ENCODE data around the gene FAF2.
"Not testable (repeated sequence)": the region's sequence is repeated elsewhere in the genome, so short reads cannot be mapped to it uniquely, and the experiment has no call there.

Gene FAF2

GRCh38 chr5:176454724-176455394 lies 6.7 kb downstream of the FAF2 start:
- in situ Hi-C loops (cut with MboI; ENCODE audit: low sequenced_read_pairs) = no loop called here

- in situ Hi-C loops (cut with MboI; ENCODE audit: low sequenced_read_pairs) = no loop called here
Observed at GRCh38 chr5:176458904-176459561, 10.8 kb downstream of the FAF2 start.

- in situ Hi-C loops (cut with MboI; ENCODE audit: low sequenced_read_pairs) = no loop called here
Observed at GRCh38 chr5:176461349-176461748, 13.2 kb downstream of the FAF2 start.

- in situ Hi-C loops (cut with MboI; ENCODE audit: low sequenced_read_pairs) = no loop called here
Observed at GRCh38 chr5:176463113-176463764, 15.1 kb downstream of the FAF2 start.

GRCh38 chr5:176466245-176466871 lies 18.2 kb downstream of the FAF2 start:
- in situ Hi-C loops (cut with MboI; ENCODE audit: low sequenced_read_pairs) = no loop called here

GRCh38 chr5:176469296-176469695 lies 21.1 kb downstream of the FAF2 start:
- in situ Hi-C loops (cut with MboI; ENCODE audit: low sequenced_read_pairs) = no loop called here

- in situ Hi-C loops (cut with MboI; ENCODE audit: low sequenced_read_pairs) = no loop called here
Observed at GRCh38 chr5:176470539-176470938, 22.4 kb downstream of the FAF2 start.

GRCh38 chr5:176471098-176471497 lies 22.9 kb downstream of the FAF2 start:
- in situ Hi-C loops (cut with MboI; ENCODE audit: low sequenced_read_pairs) = no loop called here

GRCh38 chr5:176473335-176474006 lies 25.3 kb downstream of the FAF2 start:
- in situ Hi-C loops (cut with MboI; ENCODE audit: low sequenced_read_pairs) = no loop called here

- in situ Hi-C loops (cut with MboI; ENCODE audit: low sequenced_read_pairs) = no loop called here
Observed at GRCh38 chr5:176474476-176474875, 26.3 kb downstream of the FAF2 start.

- in situ Hi-C loops (cut with MboI; ENCODE audit: low sequenced_read_pairs) = no loop called here
Observed at GRCh38 chr5:176481711-176482110, 33.5 kb downstream of the FAF2 start.

- in situ Hi-C loops (cut with MboI; ENCODE audit: low sequenced_read_pairs) = no loop called here
Observed at GRCh38 chr5:176485176-176485575, 37.0 kb downstream of the FAF2 start.

GRCh38 chr5:176486189-176486757 lies 38.1 kb downstream of the FAF2 start:
- in situ Hi-C loops (cut with MboI; ENCODE audit: low sequenced_read_pairs) = no loop called here

GRCh38 chr5:176487160-176487559 lies 39.0 kb downstream of the FAF2 start:
- in situ Hi-C loops (cut with MboI; ENCODE audit: low sequenced_read_pairs) = not testable (repeated sequence)

GRCh38 chr5:176489077-176489476 lies 40.9 kb downstream of the FAF2 start:
- in situ Hi-C loops (cut with MboI; ENCODE audit: low sequenced_read_pairs) = no loop called here

GRCh38 chr5:176490301-176490700 lies 42.1 kb downstream of the FAF2 start:
- in situ Hi-C loops (cut with MboI; ENCODE audit: low sequenced_read_pairs) = no loop called here

GRCh38 chr5:176491101-176491502 lies 42.9 kb downstream of the FAF2 start:
- in situ Hi-C loops (cut with MboI; ENCODE audit: low sequenced_read_pairs) = no loop called here

GRCh38 chr5:176491901-176492300 lies 43.7 kb downstream of the FAF2 start:
- in situ Hi-C loops (cut with MboI; ENCODE audit: low sequenced_read_pairs) = no loop called here

- in situ Hi-C loops (cut with MboI; ENCODE audit: low sequenced_read_pairs) = no loop called here
Observed at GRCh38 chr5:176492431-176492830, 44.2 kb downstream of the FAF2 start.

- in situ Hi-C loops (cut with MboI; ENCODE audit: low sequenced_read_pairs) = no loop called here
Observed at GRCh38 chr5:176497852-176498251, 49.7 kb downstream of the FAF2 start.

GRCh38 chr5:176499273-176499672 lies 51.1 kb downstream of the FAF2 start:
- in situ Hi-C loops (cut with MboI; ENCODE audit: low sequenced_read_pairs) = no loop called here

Data from HL-60/S4 (cell line).